Stromal cell of bone marrow (primary cell): Measurements from ENCODE around the gene LAT.
A peak's percentile ranks its signal among the peaks of the same experiment; 100 is the strongest.

Experiments used
- DNase-seq: peaks from one replicate; pipeline ENCODE4 v3.0.0-alpha.2; 2012; ENCODE audit warnings: low read depth

The LAT gene

GRCh38 chr16:29009050-29009837, 24.4 kb downstream of the LAT start:
- DNase-seq: no peak

GRCh38 chr16:29009838-29010166, 24.9 kb downstream of the LAT start:
- no peak for DNase-seq

DNA sequence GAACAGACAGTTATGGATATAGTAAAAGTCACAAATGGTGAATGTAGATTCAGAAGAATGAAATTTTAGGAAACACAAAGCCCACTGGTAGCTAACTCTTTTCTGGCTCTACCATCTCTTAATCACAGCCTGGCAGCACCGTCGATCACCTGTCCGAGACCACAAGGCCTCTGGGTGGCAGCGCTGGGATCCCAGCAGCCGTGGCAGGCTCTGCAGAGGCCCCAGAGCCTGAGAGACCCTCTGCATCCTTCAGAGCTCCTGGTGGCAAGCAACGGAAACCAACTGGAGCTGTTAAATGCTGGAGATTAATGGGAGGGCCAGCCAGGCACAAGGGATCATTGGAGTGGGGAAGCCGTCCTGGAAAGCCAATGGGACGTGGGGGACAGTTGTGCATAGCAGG, 26.3 kb downstream of the LAT start:
- no peak for DNase-seq

- DNase-seq: no peak
Observed at GRCh38 chr16:29011851-29012250, 27.0 kb downstream of the LAT start.

- no peak for DNase-seq
Observed at GRCh38 chr16:29012913-29013553, 28.2 kb downstream of the LAT start.

DNA sequence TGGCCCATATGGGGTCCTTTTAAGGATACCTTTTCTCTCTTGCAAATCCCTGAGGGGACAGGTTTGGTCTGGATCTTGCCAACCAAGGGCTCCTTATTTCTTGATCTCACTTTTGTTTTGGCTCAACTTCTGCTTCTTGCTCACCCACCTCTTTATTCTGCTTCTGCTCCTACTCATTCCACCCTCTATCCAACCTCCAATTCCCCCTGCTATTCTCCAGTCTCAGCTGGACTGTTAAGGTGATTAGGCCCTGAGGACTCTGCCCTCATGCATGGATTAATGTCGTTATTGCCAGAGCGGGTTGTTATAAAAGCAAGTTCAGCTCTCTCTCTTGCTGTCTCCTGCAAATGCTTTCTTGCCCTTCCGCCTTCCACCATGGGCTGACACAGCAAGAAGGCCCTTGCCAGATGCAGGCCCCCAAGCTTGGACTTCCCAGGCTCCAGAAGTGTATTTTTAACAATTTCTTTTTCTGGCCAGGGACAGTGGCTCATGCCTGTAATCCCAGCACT, 29.8 kb downstream of the LAT start:
- DNase-seq: no peak

GRCh38 chr16:29022196-29022595, 37.3 kb downstream of the LAT start:
- DNase-seq: no peak

GRCh38 chr16:29023279-29024277, 38.7 kb downstream of the LAT start:
- no peak for DNase-seq

GRCh38 chr16:29024278-29024677, 39.4 kb downstream of the LAT start:
- no peak for DNase-seq

DNA sequence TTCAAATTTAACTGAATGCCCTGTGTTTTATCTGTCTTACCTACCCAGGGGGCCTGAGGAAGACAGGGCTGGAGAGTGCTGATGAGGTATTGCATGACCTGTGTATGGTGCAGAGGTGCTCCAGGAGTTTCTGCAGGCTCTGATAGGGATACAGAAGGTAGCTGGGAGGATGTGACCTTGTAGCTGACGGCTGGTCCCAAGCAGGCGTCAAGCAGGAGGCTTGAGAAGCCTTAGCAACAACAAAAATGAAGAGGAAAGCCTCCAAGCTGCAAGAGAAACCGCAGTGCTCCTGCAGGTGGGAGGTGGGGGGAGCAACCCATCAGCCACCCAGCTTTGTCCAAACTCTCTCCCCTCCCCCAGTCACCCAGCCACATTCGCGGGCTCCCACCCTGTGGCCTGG, 40.4 kb downstream of the LAT start:
- DNase-seq: no peak

DNA sequence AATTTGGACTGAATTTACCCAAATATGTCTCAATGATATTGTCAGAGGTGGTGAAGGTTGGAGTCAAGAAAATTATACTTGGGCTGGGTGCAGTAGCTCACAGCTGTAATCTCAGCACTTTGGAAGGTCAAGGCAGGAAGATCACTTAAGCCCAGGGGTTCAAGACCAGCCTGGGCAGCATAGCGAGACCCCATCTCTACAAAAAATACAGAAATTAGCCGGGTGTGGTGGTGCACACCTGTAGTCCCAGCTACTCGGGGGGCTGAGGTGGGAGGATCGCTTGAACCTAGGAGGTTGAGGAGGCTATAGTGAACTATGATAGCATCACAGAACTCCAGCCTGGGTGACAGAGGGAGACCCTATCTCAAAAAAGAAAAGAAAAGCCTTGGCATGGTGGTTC, 40.9 kb downstream of the LAT start:
- DNase-seq: no peak

- peak; percentile 36 for DNase-seq
Observed at GRCh38 chr16:29028457-29029167, 43.8 kb downstream of the LAT start.

GRCh38 chr16:29029168-29029994, 44.5 kb downstream of the LAT start:
- peak; percentile 93 for DNase-seq

DNA sequence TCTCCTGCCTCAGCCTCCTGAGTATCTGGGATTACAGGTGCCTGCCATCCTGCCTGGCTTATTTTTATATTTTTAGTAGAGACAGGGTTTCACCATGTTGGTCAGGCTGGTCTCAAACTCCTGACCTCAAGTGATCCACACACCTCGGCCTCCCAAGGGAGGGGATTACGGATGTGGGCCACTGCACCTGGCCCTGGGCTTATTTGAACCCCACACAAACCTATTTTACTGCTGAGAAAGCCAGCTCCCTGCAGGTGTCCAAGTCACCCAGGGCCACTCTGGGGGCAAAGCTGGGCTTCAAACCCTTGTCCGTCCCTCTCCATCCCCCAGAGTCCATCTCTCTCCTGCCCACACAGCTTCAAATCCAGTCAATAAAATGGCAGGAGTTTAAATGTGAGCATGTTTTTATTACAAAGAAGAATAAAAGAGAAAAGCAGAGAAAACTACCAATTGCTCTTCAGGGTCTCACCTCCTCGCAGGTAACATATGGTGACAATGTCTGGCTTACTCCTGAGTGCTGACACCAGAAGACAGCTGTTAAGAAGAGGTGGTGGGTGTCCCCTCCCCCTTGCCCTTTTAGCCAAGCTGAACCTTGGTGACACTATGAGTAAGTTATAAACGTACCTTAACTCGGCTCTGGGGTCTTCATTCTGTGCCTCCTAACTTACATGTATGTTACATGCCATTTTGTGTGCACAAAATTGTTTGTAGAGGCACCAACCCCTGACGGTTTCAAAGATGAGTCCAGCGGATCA, 45.4 kb downstream of the LAT start:
- no peak for DNase-seq
